HG02642 (cell line): Measurements from ENCODE around the gene CMIP.

Source experiments
- ATAC-seq: cut with Tn5 transposase; IDR thresholded peaks from one replicate; pipeline ENCODE4 v1.9.1; 2021; ENCODE audit warnings: mild to moderate bottlenecking; ENCODE audit not compliant: unreplicated experiment, poor library complexity

The CMIP gene

DNA sequence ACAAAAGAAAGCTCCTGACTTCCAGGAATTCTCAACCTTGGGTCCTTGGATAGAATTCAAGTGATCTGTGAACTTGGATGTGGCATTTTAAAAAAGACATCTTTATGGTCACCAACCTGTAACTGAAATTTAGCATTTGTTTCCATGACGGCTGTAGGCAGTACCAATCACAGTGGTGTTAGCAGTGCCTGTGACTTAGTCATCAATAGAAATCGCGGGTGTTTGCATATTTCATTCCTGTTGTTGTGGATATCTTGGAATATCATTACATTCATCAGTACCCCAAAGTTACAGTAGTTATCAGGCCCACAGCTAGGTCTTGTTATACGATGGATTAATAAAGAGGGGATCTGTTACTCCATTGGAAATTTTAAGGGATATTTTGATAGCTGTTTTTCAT, 81.6 kb downstream of the CMIP start:
- no peak for ATAC-seq

- no peak for ATAC-seq
These were observed 82.3 kb downstream of the CMIP start for GRCh38 chr16:81526935-81527334.

- no peak for ATAC-seq
These were observed 83.0 kb downstream of the CMIP start for GRCh38 chr16:81527477-81528178.

- ATAC-seq: no peak
These were observed 83.6 kb downstream of the CMIP start for GRCh38 chr16:81528256-81528655.

- ATAC-seq: no peak
These were observed 85.7 kb downstream of the CMIP start for GRCh38 chr16:81530296-81530721.

GRCh38 chr16:81530814-81531213, 86.2 kb downstream of the CMIP start:
- ATAC-seq: no peak

DNA sequence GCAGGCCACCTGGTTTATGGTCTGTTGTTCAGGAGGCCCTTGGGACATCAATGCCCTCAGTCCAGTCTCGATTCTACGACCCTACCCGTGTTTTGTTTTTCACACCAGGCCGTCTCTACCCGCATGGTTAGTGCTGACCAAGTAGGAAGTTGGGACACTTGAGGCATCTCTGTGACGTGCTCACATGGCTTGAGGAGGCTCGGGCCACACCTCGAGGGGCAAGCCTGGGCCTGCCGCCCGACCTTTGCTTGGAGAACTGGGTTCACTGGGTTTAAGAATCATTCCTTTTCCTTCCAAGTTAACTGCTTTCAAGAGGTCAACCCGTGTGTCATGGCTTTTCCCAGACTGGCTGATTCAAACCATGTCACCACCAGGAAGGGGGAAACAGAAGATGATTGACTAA, 86.8 kb downstream of the CMIP start:
- no peak for ATAC-seq

- ATAC-seq: no peak
These were observed 88.0 kb downstream of the CMIP start for GRCh38 chr16:81532491-81533174.

DNA sequence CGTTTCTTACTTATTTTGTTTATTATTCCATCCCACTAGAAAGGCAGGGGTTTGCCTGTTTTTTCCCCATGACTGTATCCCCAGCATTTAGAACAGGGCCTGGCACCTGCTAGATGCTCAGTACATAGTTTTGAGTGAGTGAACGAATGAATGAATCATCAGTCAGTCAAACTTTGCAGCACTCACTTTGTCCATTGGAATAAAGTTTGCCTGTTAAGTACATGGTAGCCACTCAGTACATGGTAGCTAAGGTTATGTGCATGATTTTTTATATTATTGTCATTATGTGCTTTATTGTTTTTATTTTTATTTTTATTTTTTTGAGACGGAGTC, 88.5 kb downstream of the CMIP start:
- no peak for ATAC-seq

- no peak for ATAC-seq
These were observed 91.2 kb downstream of the CMIP start for GRCh38 chr16:81535679-81536360.

- ATAC-seq: no peak
These were observed 92.0 kb downstream of the CMIP start for GRCh38 chr16:81536648-81537047.

GRCh38 chr16:81537721-81538561, 93.3 kb downstream of the CMIP start:
- ATAC-seq: no peak

- no peak for ATAC-seq
These were observed 94.6 kb downstream of the CMIP start for GRCh38 chr16:81539009-81539758.

DNA sequence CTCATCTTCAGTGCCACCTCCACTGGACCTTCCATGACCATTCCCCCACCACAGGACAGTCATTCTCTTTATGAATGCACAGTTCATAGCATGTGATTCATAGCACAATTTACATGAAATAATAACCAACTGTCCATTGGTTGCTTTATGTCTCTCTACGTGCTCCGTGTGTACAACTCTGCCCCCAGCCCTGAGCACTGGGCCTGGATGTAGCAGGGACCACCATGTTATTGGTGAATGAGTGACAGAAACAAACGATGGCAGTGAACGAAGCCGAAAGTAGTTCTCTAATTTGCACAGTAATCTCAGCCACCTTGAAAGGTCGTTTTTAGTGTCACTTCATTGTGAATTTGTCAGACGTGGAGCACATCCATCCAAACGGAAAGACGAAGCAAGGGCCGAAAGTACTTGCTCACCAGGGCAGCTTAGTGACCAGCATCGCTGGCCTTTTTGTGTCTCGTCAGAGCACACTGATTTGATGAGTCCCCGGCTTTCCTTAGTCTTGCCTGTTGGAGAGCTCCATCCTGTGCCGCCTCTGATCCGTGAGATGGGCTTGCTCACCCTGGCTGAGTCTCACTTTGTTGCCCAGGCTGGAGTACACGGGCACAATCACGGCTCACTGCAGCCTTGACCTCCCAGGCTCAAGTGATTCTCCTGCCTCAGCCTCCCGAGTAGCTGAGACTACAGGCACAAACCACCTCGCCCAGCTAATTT, 95.3 kb downstream of the CMIP start:
- no peak for ATAC-seq

GRCh38 chr16:81541314-81541713, 96.7 kb downstream of the CMIP start:
- no peak for ATAC-seq

GRCh38 chr16:81542609-81543570, 98.3 kb downstream of the CMIP start:
- ATAC-seq: no peak

GRCh38 chr16:81543571-81543970, 99.0 kb downstream of the CMIP start:
- no peak for ATAC-seq

DNA sequence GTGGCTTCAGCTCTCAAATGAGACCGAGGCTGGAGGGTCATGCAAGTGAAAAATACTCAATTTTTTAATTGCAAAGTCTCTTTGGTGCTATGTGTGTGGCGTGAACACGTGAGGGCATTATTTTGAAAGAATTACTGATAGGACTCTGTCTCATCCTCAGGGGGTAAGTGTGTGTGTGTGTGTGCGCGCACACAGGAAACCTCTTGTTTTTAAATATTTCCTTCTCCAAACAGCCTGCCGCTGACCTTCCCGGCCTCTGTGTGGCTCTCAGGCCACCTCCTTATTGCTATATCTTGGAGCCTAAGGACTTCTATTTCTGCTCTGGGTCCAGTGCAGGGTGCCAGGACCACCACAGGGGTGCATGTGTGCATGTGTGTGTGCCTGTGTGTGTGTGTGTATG, 99.7 kb downstream of the CMIP start:
- ATAC-seq: no peak
